HG03520 (cell line): ENCODE results near the gene PPARGC1A.

ENCODE experiments used
- ATAC-seq: cut with Tn5 transposase; IDR thresholded peaks from one replicate; pipeline ENCODE4 v1.9.1; 2021; ENCODE audit warnings: mild to moderate bottlenecking, moderate library complexity; ENCODE audit not compliant: unreplicated experiment

Gene PPARGC1A

GRCh38 chr4:23839279-23839678 lies 50.6 kb downstream of the PPARGC1A start:
- no peak for ATAC-seq

DNA sequence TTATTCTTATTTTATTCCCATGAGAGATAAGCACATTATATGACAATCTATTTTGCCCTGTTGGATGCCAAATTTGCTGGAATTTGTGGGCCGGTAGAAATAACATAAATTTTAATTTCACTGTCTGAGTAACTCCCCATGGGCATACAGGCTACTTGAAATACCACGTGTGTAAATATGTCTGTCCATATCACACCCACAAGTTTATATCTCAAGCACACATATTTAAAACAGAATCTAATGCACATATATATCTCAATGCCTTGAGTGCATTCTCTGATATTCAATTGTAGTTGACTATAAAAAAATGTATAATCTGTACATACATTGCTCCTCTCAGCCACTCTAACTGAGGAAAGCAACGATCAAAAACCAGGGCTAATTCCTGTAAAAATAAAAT lies 51.2 kb downstream of the PPARGC1A start:
- no peak for ATAC-seq

DNA sequence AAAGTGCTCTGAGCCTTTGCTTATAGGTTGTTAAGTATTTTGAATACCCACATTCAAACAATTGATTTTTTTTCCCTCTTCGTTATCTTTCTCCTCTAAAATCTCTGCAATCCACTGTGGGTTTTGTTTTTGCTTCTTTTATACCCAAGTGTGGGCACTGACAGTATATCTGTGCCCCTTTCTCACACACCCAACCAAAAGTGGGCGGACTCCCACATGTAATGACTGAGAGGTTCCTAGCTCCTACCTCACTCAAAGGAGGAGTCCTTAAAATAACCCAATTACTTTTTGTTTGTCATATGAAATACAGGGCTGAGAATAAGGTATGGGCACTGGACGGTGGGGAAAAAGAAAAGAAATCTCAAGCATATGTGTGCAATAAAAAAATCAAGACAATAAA lies 51.7 kb downstream of the PPARGC1A start:
- no peak for ATAC-seq

DNA sequence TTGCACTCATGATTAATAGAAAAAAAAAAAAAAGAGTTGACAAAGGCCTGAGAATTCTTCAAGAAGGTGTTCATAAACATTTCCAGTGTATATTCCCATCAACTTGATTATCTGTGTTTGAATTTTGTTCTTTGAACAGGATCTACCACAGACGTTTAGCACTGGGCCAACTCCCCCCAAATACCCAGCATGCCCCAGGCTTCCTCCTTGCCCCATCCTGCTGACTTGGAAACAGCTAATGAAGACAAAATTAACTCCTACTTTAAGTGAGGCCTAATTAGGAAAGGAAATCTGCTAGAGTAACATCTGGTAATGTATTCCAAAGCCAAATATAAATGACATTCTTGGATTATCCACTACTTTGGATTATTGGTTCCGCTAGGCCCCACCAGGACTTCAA lies 52.5 kb downstream of the PPARGC1A start:
- ATAC-seq, result no peak

DNA sequence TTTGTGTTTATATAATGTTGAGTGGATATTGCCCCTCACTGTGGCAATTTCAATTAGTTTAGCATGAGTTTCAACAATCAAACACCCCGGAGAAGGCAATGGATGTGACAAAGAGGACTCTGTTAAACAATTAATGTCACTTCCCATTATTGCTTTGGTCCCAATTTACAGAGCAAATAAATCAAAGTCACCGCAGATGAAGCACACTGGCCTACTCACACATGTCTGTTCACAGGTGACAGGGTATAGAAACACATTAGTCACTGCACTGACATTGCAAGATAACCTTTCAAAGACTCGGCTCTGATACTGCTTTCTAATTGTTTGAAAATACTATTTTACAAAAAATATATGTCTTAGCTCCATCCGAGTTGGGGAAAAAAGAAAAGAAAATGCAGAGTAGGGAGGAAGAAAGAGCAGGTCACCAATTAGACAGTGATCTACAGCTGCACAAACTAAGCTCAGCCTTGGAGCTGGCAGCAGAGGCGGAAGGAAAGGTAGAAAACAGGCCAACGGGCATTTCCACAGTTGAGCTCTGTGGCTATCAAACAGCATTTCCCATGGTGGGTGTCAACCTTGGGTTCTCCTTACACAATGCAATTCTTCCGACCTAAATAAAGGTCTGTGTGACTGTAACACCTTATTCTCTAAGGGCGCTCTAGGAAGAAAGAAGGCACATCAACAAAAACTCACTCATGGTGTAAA lies 53.9 kb downstream of the PPARGC1A start:
- no peak for ATAC-seq

DNA sequence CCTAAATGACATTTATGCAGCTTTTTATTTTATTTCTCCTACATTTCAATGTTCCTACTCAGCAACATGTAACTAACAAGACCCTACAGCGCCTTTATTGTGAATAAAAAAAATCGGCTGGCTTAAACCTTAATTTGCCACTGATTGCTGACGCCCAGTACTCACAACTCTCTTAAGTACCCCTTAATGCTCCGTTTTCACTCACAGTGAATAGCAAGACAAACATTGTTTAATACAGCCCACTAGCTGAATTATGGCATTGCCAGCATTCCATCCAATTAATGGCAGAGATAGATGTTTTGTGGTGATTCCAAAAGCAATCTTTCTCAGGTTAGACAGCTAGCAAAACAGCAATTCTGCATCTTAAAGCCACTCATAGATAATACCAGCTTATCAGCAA lies 61.1 kb downstream of the PPARGC1A start:
- ATAC-seq, result no peak

- ATAC-seq, result no peak
Observed at GRCh38 chr4:23828020-23828715, 61.7 kb downstream of the PPARGC1A start.

GRCh38 chr4:23822181-23822580 lies 67.7 kb downstream of the PPARGC1A start:
- ATAC-seq, result no peak

DNA sequence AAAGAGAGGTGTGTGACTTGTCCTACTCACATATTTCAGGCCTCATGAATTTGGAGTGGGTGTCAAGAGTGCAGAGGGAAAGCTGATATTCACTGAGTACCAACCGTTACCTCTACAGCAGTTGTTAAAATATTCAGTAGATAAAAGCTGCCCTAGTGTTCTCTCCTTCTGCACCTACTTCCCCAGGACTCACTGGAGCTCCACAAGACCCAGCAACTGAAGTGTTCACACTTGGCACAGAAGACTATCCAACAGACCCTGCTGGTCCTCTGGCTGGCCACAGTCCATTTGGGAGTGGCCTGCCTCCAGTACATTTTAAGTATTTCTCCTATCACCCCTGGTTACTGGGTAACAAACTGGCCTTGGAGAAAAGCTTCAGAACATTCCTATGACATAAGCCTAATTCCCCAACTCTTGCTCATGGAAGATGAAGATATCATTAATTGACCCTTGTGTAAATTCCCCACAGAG lies 70.8 kb downstream of the PPARGC1A start:
- ATAC-seq, result no peak

DNA sequence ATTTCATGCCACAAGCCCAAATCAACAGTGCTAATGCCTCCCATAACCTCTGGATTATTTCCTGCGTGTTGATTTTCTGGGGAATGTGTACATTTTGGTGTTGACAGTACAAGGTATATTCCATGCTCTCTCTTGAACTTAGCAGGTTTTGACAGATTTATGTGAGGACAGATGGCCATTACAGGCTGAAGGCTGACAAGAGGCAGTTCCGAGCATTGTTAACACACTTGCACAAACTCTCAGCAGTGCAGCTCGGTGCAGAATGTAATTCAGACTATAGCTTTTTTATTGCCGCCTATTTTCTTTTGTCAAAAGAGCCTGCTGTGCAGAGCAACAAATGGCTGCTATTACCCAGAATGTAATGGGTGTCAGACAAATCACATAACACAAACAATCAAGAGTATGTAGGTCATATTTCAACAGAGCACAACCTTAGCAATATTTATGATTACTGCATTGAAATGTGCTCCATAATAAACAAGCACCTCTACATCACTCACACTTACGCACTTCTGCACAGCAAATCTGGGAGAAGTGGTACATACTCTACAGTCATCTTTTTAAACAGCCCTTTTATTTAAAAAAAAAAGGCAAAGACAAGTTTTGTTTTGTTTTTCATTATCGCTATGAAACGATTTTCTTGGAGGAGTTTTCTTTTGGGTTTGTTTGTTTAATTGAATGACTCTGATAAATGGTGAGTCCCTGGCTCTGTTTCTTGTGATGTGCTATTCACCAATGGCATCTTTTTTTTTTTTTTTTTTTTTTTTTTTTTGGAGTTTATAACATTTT lies 71.6 kb downstream of the PPARGC1A start:
- no peak for ATAC-seq

- ATAC-seq, result no peak
Observed at GRCh38 chr4:23814996-23815660, 74.7 kb downstream of the PPARGC1A start.

DNA sequence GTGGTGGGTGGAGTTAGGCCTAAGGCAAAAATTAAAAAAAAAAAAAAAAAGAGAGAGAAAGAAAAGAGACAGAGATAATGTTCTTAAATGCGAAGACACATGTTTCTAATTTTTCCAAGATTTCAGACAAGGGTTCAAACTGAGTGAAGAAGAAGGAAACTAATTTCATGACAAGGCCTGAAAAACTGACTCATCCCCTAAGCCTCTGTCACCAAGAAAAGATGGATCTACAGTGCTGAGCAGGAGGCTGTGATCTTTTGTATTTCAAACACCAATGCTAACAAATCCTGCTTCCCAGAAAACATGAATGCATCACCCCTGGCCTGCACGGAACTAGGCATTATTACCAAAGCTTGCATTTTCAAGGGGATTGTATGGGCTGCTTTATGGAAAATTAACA lies 75.3 kb downstream of the PPARGC1A start:
- no peak for ATAC-seq

DNA sequence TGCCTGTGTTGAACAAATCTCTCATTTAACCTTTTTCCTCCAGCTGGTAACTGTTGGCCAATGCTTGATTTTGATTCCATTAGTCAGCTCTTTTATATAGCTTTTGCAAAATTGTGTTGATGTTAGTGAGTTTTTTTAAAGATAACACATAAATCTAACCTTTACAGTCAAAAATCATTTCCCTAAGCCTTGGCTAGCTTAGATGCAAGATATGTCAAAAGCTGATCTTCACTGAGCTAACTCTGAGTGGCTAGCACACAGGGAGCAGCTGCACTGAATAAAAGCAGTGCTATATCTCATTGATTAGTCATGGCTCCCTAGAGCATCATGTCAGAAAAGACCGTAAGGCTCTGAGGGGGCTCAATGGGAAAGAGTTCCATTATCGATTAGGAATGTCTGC lies 78.7 kb downstream of the PPARGC1A start:
- ATAC-seq, result no peak

- no peak for ATAC-seq
Observed at GRCh38 chr4:23805450-23805851, 84.4 kb downstream of the PPARGC1A start.

DNA sequence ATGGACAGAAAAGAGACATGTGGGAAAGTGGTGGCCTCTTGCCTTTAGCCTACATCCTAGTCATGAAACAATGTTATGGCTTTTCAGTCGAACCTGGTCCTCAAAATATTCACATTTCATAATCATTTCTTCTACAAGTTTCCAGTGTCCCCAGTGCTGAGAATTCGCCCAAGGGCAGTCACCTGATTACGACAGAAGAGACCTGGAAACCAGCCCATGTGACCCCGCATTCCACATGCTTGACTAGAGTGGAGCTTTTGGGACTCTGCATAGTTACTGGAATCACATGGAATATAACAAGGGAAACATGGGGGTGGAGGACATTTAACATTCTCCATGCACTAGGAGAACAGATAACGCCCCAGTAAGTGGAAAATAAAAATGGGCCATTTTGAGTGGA lies 100.1 kb downstream of the PPARGC1A start:
- ATAC-seq, result no peak

GRCh38 chr4:23788460-23788859 lies 101.4 kb downstream of the PPARGC1A start:
- no peak for ATAC-seq

DNA sequence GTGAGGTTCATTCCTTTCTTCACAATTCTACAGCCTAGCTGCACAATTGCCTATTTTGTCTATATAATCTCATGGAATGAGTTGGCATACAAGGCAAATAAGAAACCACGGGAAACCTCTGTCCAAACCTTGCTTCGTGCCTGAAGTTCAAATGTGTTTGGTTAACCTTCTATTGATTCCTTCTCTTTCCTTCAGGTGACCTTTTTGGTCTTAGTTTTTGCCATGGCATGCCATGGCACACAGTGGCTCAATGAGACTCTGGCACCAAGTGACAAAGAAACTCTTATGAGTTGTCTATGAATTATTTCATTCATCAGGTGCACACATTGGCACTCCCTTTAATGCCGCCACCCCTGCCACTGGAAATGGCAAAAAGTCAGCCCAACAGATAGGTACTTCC lies 101.8 kb downstream of the PPARGC1A start:
- ATAC-seq, result no peak

DNA sequence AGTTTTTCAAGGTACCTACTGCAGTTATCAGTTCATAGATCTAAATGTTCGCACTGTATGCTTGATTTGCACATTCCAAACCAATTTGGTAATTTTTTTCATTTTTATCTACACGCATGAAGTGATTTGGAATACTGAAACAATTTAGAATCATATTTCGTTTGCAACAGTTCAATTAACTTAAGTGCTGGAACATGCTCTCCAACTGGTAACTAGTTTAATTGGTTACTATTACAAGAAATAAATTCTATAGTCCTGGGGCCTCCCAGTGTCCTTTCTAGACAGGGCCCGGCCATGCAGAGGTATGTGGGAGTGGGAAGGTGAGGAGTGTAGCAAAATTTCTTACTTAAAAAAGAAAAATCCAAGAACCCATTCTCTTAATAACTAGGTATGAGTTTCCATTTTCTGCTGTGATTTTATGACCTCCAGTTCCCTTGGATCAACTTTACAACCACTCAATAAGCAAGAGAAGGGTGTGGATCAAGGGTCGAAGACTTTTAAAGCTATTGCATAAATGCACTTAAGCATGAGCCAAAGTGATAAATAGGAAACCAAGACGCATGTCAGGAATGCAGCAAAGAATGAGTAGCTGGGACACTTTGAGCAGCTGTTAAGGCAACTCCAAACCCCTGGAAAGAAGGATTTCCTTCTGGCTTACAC lies 106.9 kb downstream of the PPARGC1A start:
- no peak for ATAC-seq

GRCh38 chr4:23779839-23780238 lies 110.0 kb downstream of the PPARGC1A start:
- ATAC-seq, result no peak

GRCh38 chr4:23779422-23779821 lies 110.4 kb downstream of the PPARGC1A start:
- no peak for ATAC-seq

- no peak for ATAC-seq
Observed at GRCh38 chr4:23775694-23776093, 114.2 kb downstream of the PPARGC1A start.
